Measurements from ENCODE around the gene SH3PXD2B. TPM values are rescaled to one million over a fixed set of nuclear protein-coding genes. Genes with fewer than 3 reads are reported as not detected.

The SH3PXD2B gene
- total and polyA plus RNA-seq, 8 donors = 4.2 to 24.9 (median 11.0) TPM

DNA sequence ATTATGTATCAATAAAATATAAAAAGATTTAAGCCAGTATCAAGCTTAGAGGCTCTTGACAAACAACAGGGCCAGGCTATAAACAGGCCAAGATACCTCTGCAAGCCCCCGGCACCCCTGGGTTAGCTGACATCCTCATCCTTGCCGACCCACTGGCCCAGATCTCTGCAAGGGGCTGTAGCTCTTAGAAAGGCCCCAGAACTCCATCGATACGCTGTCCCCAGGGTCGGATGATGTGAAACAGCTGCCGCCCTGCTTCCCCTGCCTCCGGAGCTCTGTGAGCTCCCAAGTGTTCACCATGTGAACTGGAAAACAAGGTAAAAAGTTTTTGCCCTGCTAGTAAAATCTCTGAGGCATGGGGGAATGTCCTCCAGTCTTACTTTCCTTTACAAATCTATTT lies 20.1 kb downstream of the SH3PXD2B start:
- Histone ChIP-seq H3K36me3 (no peaks in the 10 kb centered on the region), H3K27me3 (no peaks in the 10 kb centered on the region), H3K27ac (no peak overlapping the region), H3K4me3 (no peak overlapping the region), H3K9me3 (no peaks in the 10 kb centered on the region), H3K4me1 (peaks cover 0 to 14% (median 0%) of the 10 kb centered on the region in 3 donors)
- TF ChIP-seq, protein P1, sequence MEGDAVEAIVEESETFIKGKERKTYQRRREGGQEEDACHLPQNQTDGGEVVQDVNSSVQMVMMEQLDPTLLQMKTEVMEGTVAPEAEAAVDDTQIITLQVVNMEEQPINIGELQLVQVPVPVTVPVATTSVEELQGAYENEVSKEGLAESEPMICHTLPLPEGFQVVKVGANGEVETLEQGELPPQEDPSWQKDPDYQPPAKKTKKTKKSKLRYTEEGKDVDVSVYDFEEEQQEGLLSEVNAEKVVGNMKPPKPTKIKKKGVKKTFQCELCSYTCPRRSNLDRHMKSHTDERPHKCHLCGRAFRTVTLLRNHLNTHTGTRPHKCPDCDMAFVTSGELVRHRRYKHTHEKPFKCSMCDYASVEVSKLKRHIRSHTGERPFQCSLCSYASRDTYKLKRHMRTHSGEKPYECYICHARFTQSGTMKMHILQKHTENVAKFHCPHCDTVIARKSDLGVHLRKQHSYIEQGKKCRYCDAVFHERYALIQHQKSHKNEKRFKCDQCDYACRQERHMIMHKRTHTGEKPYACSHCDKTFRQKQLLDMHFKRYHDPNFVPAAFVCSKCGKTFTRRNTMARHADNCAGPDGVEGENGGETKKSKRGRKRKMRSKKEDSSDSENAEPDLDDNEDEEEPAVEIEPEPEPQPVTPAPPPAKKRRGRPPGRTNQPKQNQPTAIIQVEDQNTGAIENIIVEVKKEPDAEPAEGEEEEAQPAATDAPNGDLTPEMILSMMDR (IDR thresholded peaks at IDR 0.05) = no peak
- DNase-seq = no peak
- intact Hi-C loops (cut with DNase I) = no loop called here
- no peak for FAIRE-seq
- 77 to 86% methylated on average over 7 of the region's 7 CpGs for WGBS, 2 donors
- no peak for ATAC-seq

DNA sequence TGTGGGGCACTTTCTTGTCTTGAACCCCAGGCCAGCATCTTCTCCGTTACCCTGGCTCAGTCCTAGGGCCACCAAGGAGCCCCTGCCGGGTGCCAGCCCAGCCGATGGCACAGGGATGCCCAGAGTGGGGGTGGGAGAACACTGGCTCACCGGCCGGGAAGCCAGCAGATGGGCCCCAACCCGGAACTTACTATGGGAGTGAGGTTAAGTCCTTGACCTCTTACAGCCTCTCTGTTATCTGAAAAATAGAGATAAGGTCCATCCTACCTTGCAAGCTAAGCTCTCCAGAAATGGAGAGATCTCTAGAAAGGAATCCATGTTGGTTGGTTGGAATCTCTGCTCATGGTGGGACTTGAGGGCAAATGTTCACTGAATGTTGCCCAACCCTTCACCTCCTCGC lies 20.8 kb downstream of the SH3PXD2B start:
- TF ChIP-seq, protein P1 (IDR thresholded peaks at IDR 0.05) = no peak
- H3K9me3 ChIP-seq = no peaks in the 10 kb centered on the region
- H3K27ac ChIP-seq = no peak overlapping the region
- intact Hi-C loops (cut with DNase I) = no loop called here
- no peaks in the 10 kb centered on the region for H3K36me3 ChIP-seq
- no peaks in the 10 kb centered on the region for H3K27me3 ChIP-seq
- DNase-seq = no peak
- no peak for ATAC-seq
- 59 to 70% methylated on average over 7 of the region's 7 CpGs for WGBS, 2 donors
- H3K4me3 ChIP-seq = no peak overlapping the region
- H3K4me1 ChIP-seq = peaks cover 0 to 14% (median 0%) of the 10 kb centered on the region in 3 donors
- FAIRE-seq = no peak

DNA sequence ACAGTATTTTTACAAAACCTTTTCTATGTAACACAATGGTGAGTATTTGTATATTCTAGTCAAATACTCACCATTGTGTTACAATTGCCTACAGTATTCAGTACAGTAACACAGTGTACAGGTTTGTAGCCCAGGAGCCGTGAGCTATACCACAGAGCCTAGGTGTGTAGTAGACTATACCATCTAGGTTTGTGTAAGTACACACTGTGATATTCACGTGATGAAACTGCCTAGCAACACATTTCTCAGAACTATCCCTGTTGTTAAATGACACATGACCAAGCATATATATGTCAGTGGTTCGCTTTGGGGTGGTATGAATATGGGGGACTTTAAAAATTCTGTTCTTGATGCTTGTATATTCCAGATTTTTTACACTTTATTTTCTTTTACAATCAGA lies 21.3 kb downstream of the SH3PXD2B start:
- H3K4me1 ChIP-seq = peaks cover 0 to 9% (median 0%) of the 10 kb centered on the region in 3 donors
- WGBS, 2 donors = 87 to 90% methylated on average over 3 of the region's 3 CpGs
- no peaks in the 10 kb centered on the region for H3K27me3 ChIP-seq
- intact Hi-C loops (cut with DNase I) = no loop called here
- H3K27ac ChIP-seq = no peak overlapping the region
- DNase-seq (no peak), ATAC-seq (no peak), FAIRE-seq (no peak)
- H3K4me3 ChIP-seq = no peak overlapping the region
- no peaks in the 10 kb centered on the region for H3K9me3 ChIP-seq
- H3K36me3 ChIP-seq = no peaks in the 10 kb centered on the region
- TF ChIP-seq, protein P1 (IDR thresholded peaks at IDR 0.05) = no peak

DNA sequence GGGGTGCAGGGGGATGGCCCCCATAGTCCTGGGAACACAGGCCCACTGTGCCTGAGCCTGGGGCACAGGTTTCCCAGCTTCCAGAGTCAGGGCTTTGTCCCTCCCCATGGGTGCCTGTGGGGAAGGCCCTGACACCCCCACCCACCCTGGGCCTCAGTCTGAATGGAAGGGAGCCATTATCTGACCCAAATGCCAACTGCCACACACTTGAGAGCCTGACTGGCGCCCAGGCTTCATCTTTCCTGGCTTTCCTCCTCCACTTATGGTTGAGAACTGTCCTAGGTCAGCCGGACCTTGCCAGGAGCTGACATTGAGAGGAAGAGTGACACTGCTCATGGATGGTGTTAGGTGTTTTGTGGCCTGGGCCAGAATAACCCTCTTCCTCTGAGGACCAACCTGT lies 24.0 kb downstream of the SH3PXD2B start:
- no peak for FAIRE-seq
- WGBS, 2 donors = 89 to 100% methylated on average over 2 of the region's 2 CpGs
- TF ChIP-seq, protein P1 (IDR thresholded peaks at IDR 0.05) = no peak
- peak in 1 of 6 donors; percentile 35 for DNase-seq
- no peak for ATAC-seq
- intact Hi-C loops (cut with DNase I) = no loop called here
- Histone ChIP-seq H3K27ac (no peak overlapping the region), H3K4me1 (no peaks in the 10 kb centered on the region), H3K36me3 (no peaks in the 10 kb centered on the region), H3K27me3 (no peaks in the 10 kb centered on the region), H3K9me3 (no peaks in the 10 kb centered on the region), H3K4me3 (no peak overlapping the region)

DNA sequence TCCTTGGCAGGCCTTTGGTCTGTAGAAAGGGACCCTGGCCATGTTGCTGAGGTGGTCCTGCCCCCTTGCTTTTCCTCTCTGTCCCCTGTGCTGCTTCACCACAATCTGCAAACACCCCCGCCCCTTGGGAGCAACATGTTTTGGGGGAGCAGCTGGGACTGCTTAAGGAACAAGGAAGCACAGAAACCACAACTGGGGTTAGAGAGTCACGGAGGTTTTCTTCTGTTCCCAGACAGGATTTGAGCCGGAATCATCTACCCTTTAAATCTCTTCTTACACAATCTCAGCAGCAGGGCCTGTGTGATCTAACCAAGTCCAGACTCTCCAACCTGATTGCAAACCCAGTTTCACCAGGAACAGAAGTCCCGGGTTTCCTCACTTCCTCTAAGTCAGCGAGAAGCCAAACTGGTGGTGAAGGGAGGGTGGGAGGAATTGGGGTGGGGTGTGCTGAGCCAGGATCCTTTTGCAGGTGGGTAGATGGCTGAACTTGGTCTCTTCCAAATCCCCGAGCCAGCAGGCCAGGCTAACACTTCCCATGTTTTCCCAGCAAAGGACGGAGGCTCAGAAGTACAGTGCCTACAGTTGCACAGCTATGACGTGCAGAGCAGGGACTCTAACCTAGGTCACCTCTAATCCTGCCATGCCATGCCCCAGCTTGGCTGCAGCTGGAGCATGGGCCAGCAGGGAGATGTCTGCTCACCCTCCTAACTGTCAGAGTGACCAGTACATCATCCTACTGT lies 25.0 kb downstream of the SH3PXD2B start:
- H3K27ac ChIP-seq = peak overlapping the region in 2 of 4 donors; percentile 17 to 34
- FAIRE-seq = no peak

More for the DNA sequence above, 25.0 kb downstream of the SH3PXD2B start:
- Histone ChIP-seq H3K9me3 (no peaks in the 10 kb centered on the region), H3K27me3 (no peaks in the 10 kb centered on the region), H3K4me1 (no peaks in the 10 kb centered on the region), H3K4me3 (no peak overlapping the region), H3K36me3 (no peaks in the 10 kb centered on the region)
- TF ChIP-seq, protein P1 (IDR thresholded peaks at IDR 0.05) = no peak
- intact Hi-C loops (cut with DNase I) = no loop called here
- DNase-seq (peak in 1 of 6 donors; percentile 23), ATAC-seq (peak in 3 of 4 donors; percentile 57 to 75 (median 65))
- 84 to 90% methylated on average over 8 of the region's 8 CpGs for WGBS, 2 donors
